HG03342 (cell line): ENCODE results near the gene WIPI1.
"Not testable (repeated sequence)": the region's sequence is repeated elsewhere in the genome, so short reads cannot be mapped to it uniquely, and the experiment has no call there.

ENCODE experiments used
- ATAC-seq: cut with Tn5 transposase; IDR thresholded peaks from one replicate; pipeline ENCODE4 v1.9.1; 2021; ENCODE audit warnings: mild to moderate bottlenecking, moderate library complexity; ENCODE audit not compliant: unreplicated experiment

Gene WIPI1

GRCh38 chr17:68420065-68420464 is 37.2 kb downstream of the WIPI1 start:
- ATAC-seq = no peak

- ATAC-seq = no peak
Observed at GRCh38 chr17:68418876-68419275, 38.4 kb downstream of the WIPI1 start.

GRCh38 chr17:68417317-68417716 is 40.0 kb downstream of the WIPI1 start:
- ATAC-seq = no peak

- not testable (repeated sequence) for ATAC-seq
Observed at GRCh38 chr17:68414901-68415300, 42.4 kb downstream of the WIPI1 start.

GRCh38 chr17:68413597-68414560 is 43.4 kb downstream of the WIPI1 start:
- ATAC-seq = not testable (repeated sequence)

GRCh38 chr17:68407656-68408055 is 49.6 kb downstream of the WIPI1 start:
- not testable (repeated sequence) for ATAC-seq

- not testable (repeated sequence) for ATAC-seq
Observed at GRCh38 chr17:68403837-68404236, 53.5 kb downstream of the WIPI1 start.

- no peak for ATAC-seq
Observed at GRCh38 chr17:68403122-68403521, 54.2 kb downstream of the WIPI1 start.

GRCh38 chr17:68401288-68401687 is 56.0 kb downstream of the WIPI1 start:
- no peak for ATAC-seq

- ATAC-seq = no peak
Observed at GRCh38 chr17:68400404-68400735, 56.9 kb downstream of the WIPI1 start.

GRCh38 chr17:68399638-68400403 is 57.5 kb downstream of the WIPI1 start:
- ATAC-seq = no peak

- ATAC-seq = peak; percentile 84
Observed at GRCh38 chr17:68398691-68399637, 58.3 kb downstream of the WIPI1 start.

- no peak for ATAC-seq
Observed at GRCh38 chr17:68397108-68397536, 60.2 kb downstream of the WIPI1 start.

- no peak for ATAC-seq
Observed at GRCh38 chr17:68396226-68397107, 60.8 kb downstream of the WIPI1 start.

GRCh38 chr17:68394608-68395331 is 62.5 kb downstream of the WIPI1 start:
- ATAC-seq = no peak

- no peak for ATAC-seq
Observed at GRCh38 chr17:68391561-68392268, 65.6 kb downstream of the WIPI1 start.

GRCh38 chr17:68390888-68391545 is 66.3 kb downstream of the WIPI1 start:
- ATAC-seq = no peak

- ATAC-seq = no peak
Observed at GRCh38 chr17:68389041-68389440, 68.3 kb downstream of the WIPI1 start.
